AG04450 (cell line): ENCODE measurements around the gene EDRF1. TPM values are rescaled to one million over a fixed set of nuclear protein-coding genes. Genes with fewer than 3 reads are reported as not detected.

Experiments used
- CTCF ChIA-PET: fragments of 300-600, 350-600 bp; formaldehyde crosslinking; extraction: SDS; loops from one replicate; lab custom pipeline; 2022; ENCODE audit warnings: antibody characterized with exemption, inconsistent platforms; lab: Charles Lee
- POLR2A ChIA-PET: fragments of 350-600 bp; formaldehyde crosslinking; extraction: SDS; loops from one replicate; lab custom pipeline; 2021; ENCODE audit warnings: antibody characterized with exemption, inconsistent platforms; lab: Yijun Ruan, JAX
- DNase-seq: peaks from one replicate; pipeline ENCODE4 v3.0.0-alpha.2; 2011; ENCODE audit warnings: low read depth, low spot score
- H3K27ac ChIP-seq: one replicate; pipeline ENCODE4 v1.5.1; 2012; ENCODE audit warnings: low read depth, low read length, control low read depth
- H3K27me3 ChIP-seq: one replicate; pipeline ENCODE4 v1.6.0; 2012; ENCODE audit warnings: low read length; ENCODE audit not compliant: control insufficient read depth, insufficient read depth
- H3K4me3 ChIP-seq: 2 replicates; pipeline ENCODE4 v1.5.1; 2011; ENCODE audit warnings: mild to moderate bottlenecking, low read depth, low read length, control low read depth
- H3K9me3 ChIP-seq: 2 replicates; pipeline ENCODE4 v1.5.1; 2012; ENCODE audit warnings: low read length; ENCODE audit not compliant: control insufficient read depth, insufficient read depth
- CTCF ChIP-seq: IDR thresholded peaks from 2 replicates; pipeline ENCODE4 v1.5.1; 2011; ENCODE audit warnings: low read depth, low read length, control low read depth, inconsistent platforms
- polyA plus RNA-seq: library from polyadenylated mRNA; depleted of rRNA; stranded (reverse); fragments of >200 nt; gene quantifications from 2 replicates; pipeline ENCODE4 v1.2.3, GENCODE V29; 2011

The EDRF1 gene
- polyA plus RNA-seq, 1 experiment: 27.4 TPM

GRCh38 chr10:125769175-125769574 is 49.7 kb downstream of the EDRF1 start:
- H3K27ac ChIP-seq: no peak overlapping the region
- CTCF ChIA-PET: no interaction called here
- no peak for TF ChIP-seq CTCF
- POLR2A ChIA-PET: no interaction called here
- no peaks in the 10 kb centered on the region; the same call in 1 of the 2 replicates for H3K9me3 ChIP-seq
- no peak for DNase-seq
- H3K4me3 ChIP-seq: no peak overlapping the region
- no peaks in the 10 kb centered on the region for H3K27me3 ChIP-seq

- Histone ChIP-seq H3K4me3 (no peak overlapping the region), H3K9me3 (peaks cover 4% of the 10 kb centered on the region; the same call in 1 of the 2 replicates), H3K27ac (no peak overlapping the region), H3K27me3 (peaks cover 5% of the 10 kb centered on the region)
- ChIA-PET POLR2A (no interaction called here), CTCF (interaction anchor here (0.7 kb wide), 1 partner anchor 181 kb away, joined by 3 read pairs; no protein-coding TSS in a partner anchor)
- no peak for TF ChIP-seq CTCF
- DNase-seq: no peak
Observed at GRCh38 chr10:125770844-125771243, 51.3 kb downstream of the EDRF1 start.

- Histone ChIP-seq H3K9me3 (peaks cover 4% of the 10 kb centered on the region; the same call in 1 of the 2 replicates), H3K27me3 (peaks cover 12% of the 10 kb centered on the region), H3K4me3 (no peak overlapping the region), H3K27ac (no peak overlapping the region)
- TF ChIP-seq CTCF: no peak
- DNase-seq: no peak
- CTCF ChIA-PET: no interaction called here
- POLR2A ChIA-PET: interaction anchor here (0.6 kb wide), 1 partner anchor 54 kb away, joined by 3 read pairs; no protein-coding TSS in a partner anchor
Observed at GRCh38 chr10:125772112-125772863, 52.8 kb downstream of the EDRF1 start.

GRCh38 chr10:125772864-125773180 is 53.3 kb downstream of the EDRF1 start:
- TF ChIP-seq CTCF: no peak

More at GRCh38 chr10:125772864-125773180, 53.3 kb downstream of the EDRF1 start:
- Histone ChIP-seq H3K9me3 (peaks cover 4% of the 10 kb centered on the region; the same call in 1 of the 2 replicates), H3K27me3 (peaks cover 15% of the 10 kb centered on the region), H3K27ac (no peak overlapping the region), H3K4me3 (no peak overlapping the region)
- POLR2A ChIA-PET: no interaction called here
- CTCF ChIA-PET: no interaction called here
- no peak for DNase-seq
